ENCODE results near the gene CEACAM19.
"Not testable (repeated sequence)": the region's sequence is repeated elsewhere in the genome, so short reads cannot be mapped to it uniquely, and the experiment has no call there.

Gene CEACAM19

DNA sequence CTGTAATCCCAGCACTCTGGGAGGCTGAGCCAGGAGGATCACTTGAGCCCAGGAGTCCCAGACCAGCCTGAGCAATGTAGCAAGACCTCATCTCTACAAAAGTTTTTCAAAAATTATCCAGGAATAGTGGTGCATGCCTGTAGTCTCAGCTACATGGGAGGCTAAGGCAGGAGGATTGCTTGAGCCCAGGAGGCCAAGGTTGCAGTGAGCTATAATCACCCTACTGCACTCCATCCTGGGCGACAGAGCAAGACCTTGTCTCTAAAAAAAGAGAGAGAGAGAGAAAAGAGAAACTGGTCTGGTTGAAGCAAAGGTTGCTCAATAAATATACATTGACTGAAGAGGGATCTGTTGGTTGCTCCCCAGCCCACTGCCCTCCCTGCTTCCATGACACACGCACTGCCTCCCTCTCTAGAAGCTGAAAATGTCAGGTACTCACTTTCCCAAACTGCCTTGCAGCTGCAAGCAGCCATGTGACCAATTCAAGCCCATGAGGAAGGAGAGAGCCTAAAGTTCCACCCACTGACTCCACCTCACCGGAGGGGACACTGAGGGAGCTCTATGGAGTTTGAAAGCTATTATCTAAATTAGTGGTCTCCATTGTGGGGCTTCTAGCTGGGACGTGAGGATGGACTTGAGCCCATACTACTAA is 41.7 kb downstream of the CEACAM19 start:
- Histone ChIP-seq H3K4me3 (ENCODE audit: low read length) (no peak overlapping the region), H3K36me3 (ENCODE audit: control insufficient read depth, insufficient read depth, low read length) (no peaks in the 10 kb centered on the region), H3K27me3 (ENCODE audit: control insufficient read depth, insufficient read depth, low read length) (no peaks in the 10 kb centered on the region), H3K9ac (ENCODE audit: low read length) (no peak overlapping the region), H3K4me1 (ENCODE audit: control insufficient read depth, insufficient read depth, low read length) (no peaks in the 10 kb centered on the region), H3K27ac (ENCODE audit: low read depth, low read length) (no peak overlapping the region)

DNA sequence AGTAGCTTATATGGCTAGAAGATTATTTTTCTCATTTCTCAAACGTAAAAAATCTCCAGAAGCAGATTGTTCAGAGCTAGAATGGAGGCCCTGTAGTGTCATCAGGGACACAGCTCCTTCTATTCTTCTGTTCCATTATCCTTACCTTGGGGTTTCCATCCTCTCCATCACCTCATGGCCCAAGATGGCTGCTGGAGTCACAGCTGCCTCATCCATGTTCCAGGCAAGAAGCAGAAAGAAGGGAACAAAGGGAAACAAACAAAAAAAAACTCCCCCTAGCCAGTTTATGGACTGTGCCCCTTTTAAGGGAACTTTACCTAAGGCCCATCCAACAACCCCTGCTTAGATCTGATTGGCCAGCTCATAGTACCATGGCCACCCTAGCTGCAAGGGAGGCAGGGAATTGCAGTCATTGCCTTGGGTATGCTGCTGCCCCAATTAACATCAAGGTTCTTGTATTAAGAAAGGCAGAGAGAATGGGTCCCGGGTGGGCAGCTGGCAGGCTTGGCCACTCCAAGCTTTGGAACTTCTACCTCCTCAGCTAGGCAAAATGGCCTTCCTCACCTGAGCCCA is 43.4 kb downstream of the CEACAM19 start:
- no peaks in the 10 kb centered on the region for H3K36me3 ChIP-seq (ENCODE audit: control insufficient read depth, insufficient read depth, low read length)
- no peak overlapping the region for H3K4me3 ChIP-seq (ENCODE audit: low read length)
- H3K27ac ChIP-seq (ENCODE audit: low read depth, low read length): no peak overlapping the region
- peaks cover 2% of the 10 kb centered on the region for H3K27me3 ChIP-seq (ENCODE audit: control insufficient read depth, insufficient read depth, low read length)
- H3K9ac ChIP-seq (ENCODE audit: low read length): no peak overlapping the region
- peaks cover 10% of the 10 kb centered on the region for H3K4me1 ChIP-seq (ENCODE audit: control insufficient read depth, insufficient read depth, low read length)

DNA sequence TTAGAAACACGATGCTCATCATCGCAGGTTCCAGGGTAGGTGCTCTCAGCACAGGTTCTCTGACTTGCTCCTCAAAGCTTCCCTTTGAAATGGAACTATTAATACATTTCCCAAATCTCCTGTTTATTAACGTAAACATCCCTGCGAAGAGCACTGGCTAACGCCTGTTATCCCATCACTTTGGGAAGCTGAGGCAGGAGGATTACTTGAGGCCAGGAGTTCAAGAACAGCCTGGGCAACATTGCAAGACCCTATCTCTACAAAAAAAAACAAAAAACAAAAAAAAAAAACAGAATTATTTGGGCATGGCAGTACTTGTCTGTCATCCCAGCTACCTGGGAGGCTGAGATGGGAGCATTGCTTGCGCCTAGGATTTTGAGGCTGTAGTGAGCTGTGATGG is 46.3 kb downstream of the CEACAM19 start:
- Histone ChIP-seq H3K36me3 (ENCODE audit: control insufficient read depth, insufficient read depth, low read length) (no peaks in the 10 kb centered on the region), H3K27me3 (ENCODE audit: control insufficient read depth, insufficient read depth, low read length) (peaks cover 2% of the 10 kb centered on the region), H3K27ac (ENCODE audit: low read depth, low read length) (no peak overlapping the region), H3K9ac (ENCODE audit: low read length) (no peak overlapping the region), H3K4me3 (ENCODE audit: low read length) (no peak overlapping the region), H3K4me1 (ENCODE audit: control insufficient read depth, insufficient read depth, low read length) (peaks cover 10% of the 10 kb centered on the region)

DNA sequence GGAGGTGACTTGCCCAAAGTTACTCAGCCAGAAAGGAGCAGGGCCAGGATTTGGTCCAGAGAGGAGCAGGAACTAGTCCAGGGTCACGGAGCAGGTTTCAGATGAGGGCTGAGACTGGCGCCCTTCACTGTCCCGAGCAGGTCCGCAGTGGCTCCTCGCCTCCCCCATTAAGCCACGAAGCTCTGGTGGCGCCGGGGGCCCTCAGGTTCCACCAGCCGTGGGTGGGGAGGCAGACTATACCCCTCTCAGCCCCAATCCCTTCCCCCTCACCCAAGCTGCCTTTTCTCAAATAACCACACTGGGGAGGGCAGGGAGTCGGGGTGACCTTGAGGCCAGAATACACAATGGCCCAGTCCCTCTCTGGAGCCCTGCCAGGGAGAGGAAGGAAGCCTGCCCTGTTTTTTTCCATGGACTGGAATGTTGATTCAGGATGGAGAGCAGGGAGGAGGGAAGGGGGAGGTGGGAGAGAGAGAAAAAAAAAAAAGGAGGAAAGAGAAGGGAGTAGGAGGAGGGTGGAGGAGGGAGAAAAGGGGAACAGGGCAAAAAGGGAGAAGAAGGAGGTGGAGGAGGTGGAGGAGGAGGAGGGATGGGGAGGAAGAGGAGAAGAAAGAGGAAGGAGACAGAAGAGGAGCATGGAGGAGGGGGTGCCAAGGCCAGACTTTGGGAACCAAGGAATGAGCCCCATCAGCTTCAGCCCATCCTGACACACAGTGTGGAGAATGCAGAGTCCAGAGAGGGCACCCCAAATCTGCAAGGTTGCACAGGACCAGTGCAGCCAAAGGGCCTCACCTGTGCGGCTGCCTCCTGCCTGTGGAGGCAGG is 47.4 kb downstream of the CEACAM19 start:
- Histone ChIP-seq H3K27ac (ENCODE audit: low read depth, low read length) (no peak overlapping the region), H3K9ac (ENCODE audit: low read length) (no peak overlapping the region), H3K27me3 (ENCODE audit: control insufficient read depth, insufficient read depth, low read length) (peaks cover 2% of the 10 kb centered on the region), H3K4me3 (ENCODE audit: low read length) (peak overlapping the region; percentile 36), H3K4me1 (ENCODE audit: control insufficient read depth, insufficient read depth, low read length) (peaks cover 10% of the 10 kb centered on the region), H3K36me3 (ENCODE audit: control insufficient read depth, insufficient read depth, low read length) (no peaks in the 10 kb centered on the region)

DNA sequence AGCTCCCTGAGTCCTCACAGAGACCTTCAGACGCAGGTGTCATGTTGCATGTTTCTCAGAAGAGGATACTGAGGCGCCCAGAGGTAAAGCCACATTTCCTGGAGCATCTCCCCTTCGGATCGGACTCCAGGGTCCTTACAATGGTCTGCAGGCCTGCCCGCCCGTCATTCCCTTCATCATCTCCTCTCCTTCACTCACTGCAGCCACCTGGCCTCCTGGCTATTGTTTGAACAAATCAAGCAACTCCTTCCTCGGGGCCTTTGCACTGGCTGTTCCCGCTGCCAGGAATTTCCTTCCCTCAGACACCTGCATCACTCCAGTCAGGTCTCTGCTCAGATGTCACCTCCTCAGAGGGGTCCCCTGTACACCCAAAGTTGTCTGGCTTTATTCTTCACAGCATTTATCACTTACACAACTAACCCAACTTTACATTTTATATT is 48.0 kb downstream of the CEACAM19 start:
- H3K4me3 ChIP-seq (ENCODE audit: low read length): no peak overlapping the region
- H3K9ac ChIP-seq (ENCODE audit: low read length): no peak overlapping the region
- H3K27me3 ChIP-seq (ENCODE audit: control insufficient read depth, insufficient read depth, low read length): peaks cover 2% of the 10 kb centered on the region
- H3K27ac ChIP-seq (ENCODE audit: low read depth, low read length): no peak overlapping the region
- peaks cover 13% of the 10 kb centered on the region for H3K4me1 ChIP-seq (ENCODE audit: control insufficient read depth, insufficient read depth, low read length)
- no peaks in the 10 kb centered on the region for H3K36me3 ChIP-seq (ENCODE audit: control insufficient read depth, insufficient read depth, low read length)

DNA sequence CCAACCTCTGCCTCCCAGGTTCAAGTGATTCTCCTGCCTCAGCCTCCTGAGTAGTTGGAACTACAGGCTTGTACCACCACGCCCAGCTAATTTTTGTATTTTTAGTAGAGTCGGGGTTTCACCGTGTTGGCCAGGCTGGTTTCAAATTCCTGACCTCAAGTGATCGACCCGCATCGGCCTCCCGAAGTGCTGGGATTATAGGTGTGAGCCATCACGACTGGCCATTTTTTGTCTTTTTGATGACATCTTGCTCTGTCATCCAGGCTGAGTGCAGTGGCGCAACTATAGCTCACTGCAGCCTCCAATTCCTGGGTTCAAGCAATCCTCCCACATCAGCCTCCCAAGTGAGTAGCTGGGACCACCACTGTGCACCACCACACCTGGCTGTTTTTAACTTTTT is 49.1 kb downstream of the CEACAM19 start:
- H3K36me3 ChIP-seq (ENCODE audit: control insufficient read depth, insufficient read depth, low read length); H3K9ac ChIP-seq (ENCODE audit: low read length); H3K4me3 ChIP-seq (ENCODE audit: low read length); H3K27ac ChIP-seq (ENCODE audit: low read depth, low read length); H3K27me3 ChIP-seq (ENCODE audit: control insufficient read depth, insufficient read depth, low read length): not testable (repeated sequence)
- H3K4me1 ChIP-seq (ENCODE audit: control insufficient read depth, insufficient read depth, low read length): peaks cover 13% of the 10 kb centered on the region

DNA sequence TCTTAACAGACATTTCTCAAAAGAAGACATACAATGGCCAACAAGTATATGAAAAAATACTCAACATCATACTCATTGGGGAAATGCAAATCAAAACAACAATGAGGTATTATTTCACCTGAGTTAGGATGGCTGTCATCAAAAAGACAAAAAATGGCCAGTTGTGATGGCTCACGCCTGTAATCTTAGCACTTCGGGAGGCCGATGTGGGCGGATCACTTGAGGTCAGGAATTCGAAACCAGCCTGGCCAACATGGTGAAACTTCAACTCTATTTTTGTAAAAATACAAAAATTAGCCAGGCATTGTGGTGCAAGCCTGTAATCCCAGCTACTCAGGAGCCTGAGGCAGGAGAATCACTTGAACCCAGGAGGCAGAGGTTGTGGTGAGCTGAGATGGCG is 49.7 kb downstream of the CEACAM19 start:
- Histone ChIP-seq H3K4me3 (ENCODE audit: low read length) (no peak overlapping the region), H3K4me1 (ENCODE audit: control insufficient read depth, insufficient read depth, low read length) (peaks cover 13% of the 10 kb centered on the region), H3K9ac (ENCODE audit: low read length) (no peak overlapping the region), H3K36me3 (ENCODE audit: control insufficient read depth, insufficient read depth, low read length) (no peaks in the 10 kb centered on the region), H3K27ac (ENCODE audit: low read depth, low read length) (no peak overlapping the region), H3K27me3 (ENCODE audit: control insufficient read depth, insufficient read depth, low read length) (peaks cover 2% of the 10 kb centered on the region)

DNA sequence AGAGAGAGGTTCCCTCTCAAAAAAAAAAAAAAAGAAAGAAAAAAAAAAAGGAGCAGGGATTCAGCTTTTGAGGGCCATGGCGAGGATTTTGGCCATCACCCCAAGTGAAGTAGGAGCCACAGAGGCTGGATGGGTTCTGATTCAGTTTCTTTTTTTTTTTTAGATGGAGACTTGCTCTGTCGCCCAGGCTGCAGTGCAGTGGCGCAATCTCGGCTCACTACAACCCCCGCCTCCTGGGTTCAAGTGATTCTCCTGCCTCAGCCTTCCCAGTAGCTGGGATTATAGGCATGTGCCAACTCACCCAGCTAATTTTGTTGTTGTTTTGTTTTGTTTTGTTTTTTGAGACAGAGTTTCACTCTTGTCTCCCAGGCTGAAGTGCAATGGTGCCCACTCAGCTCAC is 50.1 kb downstream of the CEACAM19 start:
- not testable (repeated sequence) for H3K4me3 ChIP-seq (ENCODE audit: low read length); H3K9ac ChIP-seq (ENCODE audit: low read length); H3K36me3 ChIP-seq (ENCODE audit: control insufficient read depth, insufficient read depth, low read length); H3K27me3 ChIP-seq (ENCODE audit: control insufficient read depth, insufficient read depth, low read length); H3K27ac ChIP-seq (ENCODE audit: low read depth, low read length)
- peaks cover 13% of the 10 kb centered on the region for H3K4me1 ChIP-seq (ENCODE audit: control insufficient read depth, insufficient read depth, low read length)

DNA sequence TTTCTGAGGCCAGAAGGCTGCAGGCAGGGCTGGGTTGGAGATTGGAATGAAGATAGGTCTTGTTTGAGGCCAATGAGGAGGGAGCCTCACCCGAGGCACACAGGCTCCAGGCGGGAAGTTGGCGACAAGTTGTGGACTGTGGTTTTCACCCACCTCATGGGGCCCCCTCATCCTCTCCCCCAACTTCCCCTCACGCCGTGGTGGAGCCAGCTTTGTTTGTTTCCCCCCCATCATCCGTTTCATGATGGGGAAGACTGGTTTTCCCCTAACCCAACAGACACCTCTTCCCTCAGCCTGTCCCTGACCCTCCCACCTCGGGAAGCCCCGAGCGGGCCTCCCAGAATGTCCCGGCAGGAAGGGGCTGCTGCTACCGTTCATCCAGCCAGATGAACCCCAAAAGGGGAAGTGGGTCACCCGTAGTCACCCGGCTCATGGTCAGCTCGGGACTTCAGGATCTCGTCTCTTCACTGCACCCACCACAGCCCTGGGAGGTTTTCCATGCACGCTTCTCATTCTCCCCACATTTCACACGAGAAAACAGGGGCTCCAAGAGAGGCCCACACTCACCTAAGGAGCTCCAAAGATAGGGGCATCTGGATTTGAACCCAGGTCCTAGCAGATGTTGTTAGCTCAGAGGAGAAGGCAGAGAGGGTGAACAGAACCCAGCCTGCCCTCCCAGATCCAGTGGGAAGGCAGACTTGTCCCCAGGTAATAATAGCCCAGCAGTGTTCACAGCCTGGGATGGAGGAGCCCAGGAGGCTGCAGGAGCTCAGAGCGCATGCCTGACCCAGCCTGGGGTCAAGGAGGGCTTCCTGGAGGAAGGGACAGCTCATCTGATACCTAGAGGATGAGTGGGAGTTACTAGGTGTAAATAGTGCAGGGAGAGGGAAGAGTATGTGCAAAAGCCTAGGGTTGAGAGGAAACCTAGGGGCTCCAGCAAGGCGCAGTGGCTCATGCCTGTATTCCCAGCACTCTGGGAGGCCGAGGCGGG is 51.1 kb downstream of the CEACAM19 start:
- H3K9ac ChIP-seq (ENCODE audit: low read length): no peak overlapping the region
- peaks cover 2% of the 10 kb centered on the region for H3K27me3 ChIP-seq (ENCODE audit: control insufficient read depth, insufficient read depth, low read length)
- no peak overlapping the region for H3K4me3 ChIP-seq (ENCODE audit: low read length)
- no peak overlapping the region for H3K27ac ChIP-seq (ENCODE audit: low read depth, low read length)
- peaks cover 13% of the 10 kb centered on the region for H3K4me1 ChIP-seq (ENCODE audit: control insufficient read depth, insufficient read depth, low read length)
- H3K36me3 ChIP-seq (ENCODE audit: control insufficient read depth, insufficient read depth, low read length): no peaks in the 10 kb centered on the region

DNA sequence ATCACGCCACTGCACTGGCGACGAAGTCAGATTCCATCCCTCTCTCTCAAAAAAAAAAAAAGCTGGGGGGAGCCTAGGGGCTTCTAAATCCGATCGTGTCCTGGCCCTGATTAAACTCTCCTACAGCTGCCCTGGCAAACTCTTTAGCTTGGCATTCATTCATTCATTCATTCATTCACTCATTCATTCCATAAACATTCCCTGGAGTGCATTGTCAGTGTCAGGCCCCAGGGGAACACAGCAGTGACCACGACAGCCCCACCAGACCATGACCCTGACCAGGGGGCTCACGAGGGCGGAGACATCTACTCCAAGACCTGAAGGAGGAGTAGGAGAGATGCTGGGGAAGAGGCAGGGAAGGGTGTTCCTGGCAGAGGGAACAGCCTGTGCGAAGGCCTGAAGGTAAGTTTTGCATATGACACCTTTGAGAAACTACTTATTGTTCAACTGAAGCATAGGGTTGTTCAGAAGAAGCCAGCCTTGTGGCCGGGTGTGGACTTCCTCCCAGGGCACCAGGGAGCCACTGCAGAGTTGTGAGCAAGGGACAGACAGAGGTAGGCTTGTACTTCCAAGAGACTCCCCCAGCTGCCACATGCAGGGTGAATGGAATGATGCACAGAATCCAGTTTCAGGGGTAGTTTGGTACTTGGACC is 52.1 kb downstream of the CEACAM19 start:
- Histone ChIP-seq H3K27ac (ENCODE audit: low read depth, low read length) (no peak overlapping the region), H3K4me1 (ENCODE audit: control insufficient read depth, insufficient read depth, low read length) (peaks cover 12% of the 10 kb centered on the region), H3K4me3 (ENCODE audit: low read length) (peak overlapping the region; percentile 36), H3K36me3 (ENCODE audit: control insufficient read depth, insufficient read depth, low read length) (no peaks in the 10 kb centered on the region), H3K9ac (ENCODE audit: low read length) (no peak overlapping the region), H3K27me3 (ENCODE audit: control insufficient read depth, insufficient read depth, low read length) (peaks cover 2% of the 10 kb centered on the region)

DNA sequence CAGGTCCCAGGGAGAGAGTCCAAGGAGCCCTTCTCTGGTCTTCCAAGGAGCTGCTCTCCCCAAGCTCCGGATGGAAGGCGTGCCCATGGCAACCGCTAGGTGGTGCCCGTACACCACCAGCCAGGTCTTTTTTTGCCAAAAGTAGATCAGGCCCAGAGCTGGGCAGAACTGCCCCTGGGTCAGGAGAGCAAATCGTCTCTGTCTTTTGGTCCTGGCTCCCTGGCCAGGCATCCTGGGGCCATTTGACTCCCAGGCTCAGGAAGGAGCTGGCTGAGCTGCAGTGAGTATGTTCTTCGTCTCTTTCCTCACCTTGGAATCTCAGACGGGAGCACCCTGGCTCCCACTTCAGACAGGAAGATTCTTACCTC is 52.7 kb downstream of the CEACAM19 start:
- Histone ChIP-seq H3K27me3 (ENCODE audit: control insufficient read depth, insufficient read depth, low read length) (peaks cover 2% of the 10 kb centered on the region), H3K27ac (ENCODE audit: low read depth, low read length) (no peak overlapping the region), H3K4me3 (ENCODE audit: low read length) (peak overlapping the region; percentile 45), H3K36me3 (ENCODE audit: control insufficient read depth, insufficient read depth, low read length) (no peaks in the 10 kb centered on the region), H3K4me1 (ENCODE audit: control insufficient read depth, insufficient read depth, low read length) (peaks cover 7% of the 10 kb centered on the region), H3K9ac (ENCODE audit: low read length) (no peak overlapping the region)

All from rectal smooth muscle tissue (tissue), 1 donor.